Measurements from ENCODE around the gene NRIP2.

Gene NRIP2

GRCh38 chr12:2844786-2845185 lies 10.0 kb upstream of the NRIP2 start:
- peak; percentile 33 for DNase-seq

- DNase-seq, result no peak
Observed at GRCh38 chr12:2842948-2843347, 8.1 kb upstream of the NRIP2 start.

GRCh38 chr12:2841056-2841650 lies 6.3 kb upstream of the NRIP2 start:
- no peak for DNase-seq

- no peak for DNase-seq
Observed at GRCh38 chr12:2836574-2836973, 1.7 kb upstream of the NRIP2 start.

- no peak for DNase-seq
Observed at GRCh38 chr12:2835691-2836403, 1.0 kb upstream of the NRIP2 start.

- DNase-seq, result no peak
Observed at GRCh38 chr12:2833810-2834209, 1.0 kb downstream of the NRIP2 start.

GRCh38 chr12:2833327-2833726 lies 1.5 kb downstream of the NRIP2 start:
- DNase-seq, result no peak

GRCh38 chr12:2832550-2833127 lies 2.2 kb downstream of the NRIP2 start:
- DNase-seq, result no peak

- no peak for DNase-seq
Observed at GRCh38 chr12:2829275-2829674, 5.6 kb downstream of the NRIP2 start.

- DNase-seq, result no peak
Observed at GRCh38 chr12:2826721-2827515, 7.9 kb downstream of the NRIP2 start.

GRCh38 chr12:2826036-2826435 lies 8.8 kb downstream of the NRIP2 start:
- no peak for DNase-seq

- DNase-seq, result no peak
Observed at GRCh38 chr12:2825132-2825531, 9.7 kb downstream of the NRIP2 start.

GRCh38 chr12:2824541-2824940 lies 10.3 kb downstream of the NRIP2 start:
- no peak for DNase-seq

GRCh38 chr12:2823483-2823882 lies 11.4 kb downstream of the NRIP2 start:
- DNase-seq, result no peak

- no peak for DNase-seq
Observed at GRCh38 chr12:2820432-2820831, 14.4 kb downstream of the NRIP2 start.

- no peak for DNase-seq
Observed at GRCh38 chr12:2819810-2820209, 15.0 kb downstream of the NRIP2 start.

GRCh38 chr12:2813214-2814185 lies 21.3 kb downstream of the NRIP2 start:
- peak; percentile 90 for DNase-seq

- DNase-seq, result peak; percentile 100
Observed at GRCh38 chr12:2812290-2813213, 22.3 kb downstream of the NRIP2 start, which contains the start of gene ITFG2. Gene ITFG2 (plus strand): TSS chr12:2812668. CDS start chr12:2812761, 93 bp downstream.

GRCh38 chr12:2811801-2812200 lies 23.0 kb downstream of the NRIP2 start:
- DNase-seq, result peak; percentile 64

GRCh38 chr12:2806700-2807099 lies 28.1 kb downstream of the NRIP2 start:
- no peak for DNase-seq

- DNase-seq, result no peak
Observed at GRCh38 chr12:2805143-2805520, 29.7 kb downstream of the NRIP2 start.

Data from DMS53 (cell line).